MG63 (cell line): Measurements from ENCODE around the gene TEAD1. TPM values are rescaled to one million over a fixed set of nuclear protein-coding genes. Genes with fewer than 3 reads are reported as not detected.
A peak's percentile ranks its signal among the peaks of the same experiment; 100 is the strongest.
"Not testable (repeated sequence)": the region's sequence is repeated elsewhere in the genome, so short reads cannot be mapped to it uniquely, and the experiment has no call there.

ENCODE experiments used
- DNase-seq: peaks from one replicate; pipeline ENCODE4 v3.0.0-alpha.2; 2020
- H3K27me3 ChIP-seq: fragments of 250-450 bp; sonication (Bioruptor Pico); 2 replicates; pipeline ENCODE4 v1.5.1; 2020; ENCODE audit warnings: mild to moderate bottlenecking, moderate library complexity
- H3K36me3 ChIP-seq: fragments of 250-450 bp; sonication (Bioruptor Pico); 2 replicates; pipeline ENCODE4 v1.5.1; 2020; ENCODE audit warnings: mild to moderate bottlenecking, moderate library complexity
- H3K4me3 ChIP-seq: fragments of 250-450 bp; sonication (Bioruptor Pico); 2 replicates; pipeline ENCODE4 v1.5.1; 2020; ENCODE audit warnings: mild to moderate bottlenecking, moderate library complexity
- H3K9me3 ChIP-seq: fragments of 250-450 bp; sonication (Bioruptor Pico); 2 replicates; pipeline ENCODE4 v1.5.1; 2020; ENCODE audit warnings: mild to moderate bottlenecking, moderate library complexity
- total RNA-seq: library from RNA; depleted of rRNA; stranded (reverse); fragments of >200 nt; shearing (Covaris generic); gene quantifications from 2 replicates; pipeline ENCODE4 v1.2.3, GENCODE V29; 2014; ENCODE audit warnings: low replicate concordance

The TEAD1 gene
- total RNA-seq, 1 experiment from 2014 or later: 17.5 TPM

- no peak for DNase-seq
- H3K36me3 ChIP-seq: peaks cover 16% of the 10 kb centered on the region
- no peaks in the 10 kb centered on the region for H3K27me3 ChIP-seq
- no peak overlapping the region for H3K4me3 ChIP-seq
- no peaks in the 10 kb centered on the region for H3K9me3 ChIP-seq
Observed at GRCh38 chr11:12871241-12871640, 197.0 kb downstream of the TEAD1 start.

- no peak for DNase-seq
- no peak overlapping the region for H3K4me3 ChIP-seq
Observed at GRCh38 chr11:12871788-12872321, 197.6 kb downstream of the TEAD1 start.

GRCh38 chr11:12876340-12876739 lies 202.1 kb downstream of the TEAD1 start:
- H3K36me3 ChIP-seq: peaks cover 33% of the 10 kb centered on the region
- DNase-seq: no peak
- no peaks in the 10 kb centered on the region for H3K9me3 ChIP-seq

More at GRCh38 chr11:12871788-12872321, 197.6 kb downstream of the TEAD1 start:
- no peaks in the 10 kb centered on the region for H3K9me3 ChIP-seq
- no peaks in the 10 kb centered on the region for H3K27me3 ChIP-seq
- H3K36me3 ChIP-seq: peaks cover 16% of the 10 kb centered on the region

GRCh38 chr11:12876988-12877387 lies 202.8 kb downstream of the TEAD1 start:
- no peaks in the 10 kb centered on the region for H3K9me3 ChIP-seq
- H3K36me3 ChIP-seq: peaks cover 32% of the 10 kb centered on the region
- H3K4me3 ChIP-seq: no peak overlapping the region
- no peaks in the 10 kb centered on the region for H3K27me3 ChIP-seq
- no peak for DNase-seq

More at GRCh38 chr11:12876340-12876739, 202.1 kb downstream of the TEAD1 start:
- Histone ChIP-seq H3K27me3 (no peaks in the 10 kb centered on the region), H3K4me3 (no peak overlapping the region)

- not testable (repeated sequence) for DNase-seq, H3K4me3 ChIP-seq, H3K27me3 ChIP-seq, H3K9me3 ChIP-seq
- H3K36me3 ChIP-seq: peaks cover 35% of the 10 kb centered on the region
Observed at GRCh38 chr11:12877508-12877907, 203.3 kb downstream of the TEAD1 start.

- no peak for DNase-seq
- Histone ChIP-seq H3K36me3 (peaks cover 53% of the 10 kb centered on the region), H3K27me3 (no peaks in the 10 kb centered on the region), H3K9me3 (no peaks in the 10 kb centered on the region), H3K4me3 (no peak overlapping the region)
Observed at GRCh38 chr11:12880327-12880726, 206.1 kb downstream of the TEAD1 start.

- Histone ChIP-seq H3K36me3 (peaks cover 60% of the 10 kb centered on the region), H3K4me3 (no peak overlapping the region), H3K27me3 (no peaks in the 10 kb centered on the region), H3K9me3 (no peaks in the 10 kb centered on the region)
- DNase-seq: no peak
Observed at GRCh38 chr11:12882670-12883069, 208.4 kb downstream of the TEAD1 start.

- H3K36me3 ChIP-seq: peaks cover 59% of the 10 kb centered on the region
- no peaks in the 10 kb centered on the region for H3K27me3 ChIP-seq
- H3K4me3 ChIP-seq: no peak overlapping the region
- no peaks in the 10 kb centered on the region for H3K9me3 ChIP-seq
- DNase-seq: no peak
Observed at GRCh38 chr11:12884751-12885318, 210.6 kb downstream of the TEAD1 start.

- no peaks in the 10 kb centered on the region for H3K9me3 ChIP-seq
- DNase-seq: no peak
- peaks cover 62% of the 10 kb centered on the region for H3K36me3 ChIP-seq
- H3K4me3 ChIP-seq: no peak overlapping the region
- H3K27me3 ChIP-seq: no peaks in the 10 kb centered on the region
Observed at GRCh38 chr11:12885717-12886239, 211.6 kb downstream of the TEAD1 start.

- Histone ChIP-seq H3K9me3 (no peaks in the 10 kb centered on the region), H3K4me3 (no peak overlapping the region), H3K27me3 (no peaks in the 10 kb centered on the region), H3K36me3 (peaks cover 68% of the 10 kb centered on the region)
- no peak for DNase-seq
Observed at GRCh38 chr11:12886508-12886907, 212.3 kb downstream of the TEAD1 start.

GRCh38 chr11:12888525-12889158 lies 214.4 kb downstream of the TEAD1 start:
- H3K27me3 ChIP-seq: no peaks in the 10 kb centered on the region

GRCh38 chr11:12889243-12889642 lies 215.0 kb downstream of the TEAD1 start:
- H3K9me3 ChIP-seq: no peaks in the 10 kb centered on the region
- H3K36me3 ChIP-seq: peaks cover 77% of the 10 kb centered on the region
- DNase-seq: peak; percentile 75
- no peaks in the 10 kb centered on the region for H3K27me3 ChIP-seq
- no peak overlapping the region for H3K4me3 ChIP-seq

More at GRCh38 chr11:12888525-12889158, 214.4 kb downstream of the TEAD1 start:
- Histone ChIP-seq H3K36me3 (peaks cover 74% of the 10 kb centered on the region), H3K4me3 (no peak overlapping the region), H3K9me3 (no peaks in the 10 kb centered on the region)
- DNase-seq: peak; percentile 84

GRCh38 chr11:12890476-12890875 lies 216.3 kb downstream of the TEAD1 start:
- Histone ChIP-seq H3K4me3 (no peak overlapping the region), H3K27me3 (no peaks in the 10 kb centered on the region), H3K36me3 (peaks cover 83% of the 10 kb centered on the region), H3K9me3 (no peaks in the 10 kb centered on the region)
- DNase-seq: no peak

GRCh38 chr11:12893787-12894672 lies 219.8 kb downstream of the TEAD1 start:
- peak; percentile 20 for DNase-seq

GRCh38 chr11:12897390-12897789 lies 223.2 kb downstream of the TEAD1 start:
- peak; percentile 24 for DNase-seq
- Histone ChIP-seq H3K27me3 (no peaks in the 10 kb centered on the region), H3K36me3 (peaks cover 67% of the 10 kb centered on the region), H3K9me3 (no peaks in the 10 kb centered on the region), H3K4me3 (no peak overlapping the region)

More at GRCh38 chr11:12893787-12894672, 219.8 kb downstream of the TEAD1 start:
- no peak overlapping the region for H3K4me3 ChIP-seq
- peaks cover 80% of the 10 kb centered on the region for H3K36me3 ChIP-seq
- no peaks in the 10 kb centered on the region for H3K27me3 ChIP-seq
- H3K9me3 ChIP-seq: no peaks in the 10 kb centered on the region

GRCh38 chr11:12897867-12898266 lies 223.6 kb downstream of the TEAD1 start:
- Histone ChIP-seq H3K9me3 (no peaks in the 10 kb centered on the region), H3K27me3 (no peaks in the 10 kb centered on the region), H3K4me3 (no peak overlapping the region), H3K36me3 (peaks cover 65% of the 10 kb centered on the region)
- DNase-seq: no peak

- Histone ChIP-seq H3K27me3 (no peaks in the 10 kb centered on the region), H3K36me3 (peaks cover 56% of the 10 kb centered on the region), H3K4me3 (no peak overlapping the region), H3K9me3 (no peaks in the 10 kb centered on the region)
- no peak for DNase-seq
Observed at GRCh38 chr11:12900496-12900895, 226.3 kb downstream of the TEAD1 start.
